Right renal pelvis (tissue), 4 donors: ENCODE measurements around the gene COMP. TPM values are rescaled to one million over a fixed set of nuclear protein-coding genes. Genes with fewer than 3 reads are reported as not detected.
"Not testable (repeated sequence)": the region's sequence is repeated elsewhere in the genome, so short reads cannot be mapped to it uniquely, and the experiment has no call there.

Experiments
- DNase-seq, 4 donors: peaks; one replicate each; pipeline ENCODE4 v3.0.0-alpha.2; 2013; ENCODE audit warnings: low read depth in 4 of 4, low spot score in 3 of 4, missing footprints in 1 of 4
- polyA plus RNA-seq, 4 donors: library from polyadenylated mRNA; unstranded; fragments of 120-200 nt; gene quantifications; one replicate each; pipeline ENCODE4 v1.2.1, GENCODE V29; 2013; ENCODE audit not compliant: insufficient read length in 4 of 4

Gene COMP
- polyA plus RNA-seq = under 1 TPM; 0.07 to 0.21 (median 0.11) TPM

- DNase-seq = no peak
These were observed at the start of gene COMP for GRCh38 chr19:18790566-18791314. Gene COMP (minus strand): TSS chr19:18791305. CDS start chr19:18791269, 36 bp downstream.

- no peak for DNase-seq
These were observed 49.5 kb upstream of the COMP start for GRCh38 chr19:18840288-18841267.

GRCh38 chr19:18839465-18840287 lies 48.6 kb upstream of the COMP start:
- DNase-seq = no peak

- DNase-seq = no peak
These were observed 43.5 kb upstream of the COMP start for GRCh38 chr19:18834644-18834984.

- no peak for DNase-seq
These were observed 42.9 kb upstream of the COMP start for GRCh38 chr19:18833849-18834643.

GRCh38 chr19:18833141-18833476 lies 42.0 kb upstream of the COMP start:
- DNase-seq = no peak

GRCh38 chr19:18832306-18833140 lies 41.4 kb upstream of the COMP start:
- no peak for DNase-seq

- peak; percentile 89 to 94 (median 91) for DNase-seq
These were observed 40.6 kb upstream of the COMP start, which contains the start of gene UPF1 for GRCh38 chr19:18831524-18832305. Gene UPF1 (plus strand): TSS chr19:18831959. CDS start chr19:18832210, 251 bp downstream.

- no peak for DNase-seq
These were observed 39.4 kb upstream of the COMP start for GRCh38 chr19:18830488-18830887.

GRCh38 chr19:18828786-18829185 lies 37.7 kb upstream of the COMP start:
- no peak for DNase-seq

- no peak for DNase-seq
These were observed 26.5 kb upstream of the COMP start for GRCh38 chr19:18817574-18817973.

- DNase-seq = not testable (repeated sequence)
These were observed 25.5 kb upstream of the COMP start for GRCh38 chr19:18816645-18817044.

- DNase-seq = no peak
These were observed 24.6 kb upstream of the COMP start for GRCh38 chr19:18815673-18816072.

- DNase-seq = no peak
These were observed 23.0 kb upstream of the COMP start for GRCh38 chr19:18814063-18814462.

GRCh38 chr19:18811638-18812037 lies 20.5 kb upstream of the COMP start:
- DNase-seq = not testable (repeated sequence)

- no peak for DNase-seq
These were observed 18.2 kb upstream of the COMP start for GRCh38 chr19:18809149-18809868.

- DNase-seq = no peak
These were observed 16.8 kb upstream of the COMP start for GRCh38 chr19:18807861-18808331.
